ENCODE measurements around the gene ADAMTSL2. TPM values are rescaled to one million over a fixed set of nuclear protein-coding genes. Genes with fewer than 3 reads are reported as not detected.

The ADAMTSL2 gene
- polyA plus RNA-seq, 1 donor (not counting 4 experiments of a cell fraction or from before 2014, with no cell fraction given): not detected

GRCh38 chr9:133524146-133524545 lies 10.4 kb upstream of the ADAMTSL2 start:
- Histone ChIP-seq H2AFZ (ENCODE audit: control insufficient read depth, low read length) (no peak overlapping the region), H3K27ac (ENCODE audit: control insufficient read depth, insufficient read depth, low read length) (no peak overlapping the region), H3K79me2 (ENCODE audit: control insufficient read depth, insufficient read depth, low read length) (no peaks in the 10 kb centered on the region), H3K27me3 (ENCODE audit: control insufficient read depth, extremely low read depth, insufficient read depth, low read length) (peaks cover 56% of the 10 kb centered on the region), H4K20me1 (ENCODE audit: control insufficient read depth, extremely low read depth, insufficient read depth, low read length) (peaks cover 2% of the 10 kb centered on the region), H3K4me3 (ENCODE audit: control insufficient read depth in 2 of 3, extremely low read depth in 1 of 3, insufficient read depth in 2 of 3, low read depth in 1 of 3, low read length in 3 of 3) (no peak overlapping the region), H3K36me3 (ENCODE audit: control insufficient read depth in 2 of 2, extremely low read depth in 1 of 2, insufficient read depth in 2 of 2, low read length in 2 of 2) (no peaks in the 10 kb centered on the region), H3K9ac (ENCODE audit: control insufficient read depth, extremely low read depth, insufficient read depth, low read length) (no peak overlapping the region), H3K9me3 (ENCODE audit: control insufficient read depth, low read depth, low read length) (no peaks in the 10 kb centered on the region), H3K4me2 (ENCODE audit: control insufficient read depth, extremely low read depth, insufficient read depth, low read depth, low read length) (no peak overlapping the region), H3K9me1 (ENCODE audit: control insufficient read depth, extremely low read depth, insufficient read depth, low read length) (no peaks in the 10 kb centered on the region), H3K4me1 (ENCODE audit: control insufficient read depth, extremely low read depth, insufficient read depth, low read length) (no peaks in the 10 kb centered on the region)
- FAIRE-seq (no peak), DNase-seq (ENCODE audit: low read depth, low spot score) (no peak)
- TF ChIP-seq CTCF (optimal IDR thresholded peaks at IDR 0.05 in 1 of 3, IDR thresholded peaks at IDR 0.05 in 1 of 3, conservative IDR thresholded peaks at IDR 0.05 in 1 of 3; ENCODE audit: extremely low read depth in 1 of 3, insufficient read depth in 2 of 3, low read length in 3 of 3): no peak
- TF ChIP-seq EZH2 (IDR thresholded peaks at IDR 0.05; ENCODE audit: low read length): no peak
- dilution Hi-C loops (cut with MboI; ENCODE audit: extremely low pct_ligation_motif_present, low sequenced_read_pairs): no loop called here

GRCh38 chr9:133524679-133525228 lies 9.8 kb upstream of the ADAMTSL2 start, which contains the start of gene MYMK:
Gene MYMK, minus strand, starts transcription at chr9:133524959. Its CDS starts 115 bp downstream, at chr9:133524844.
- no peak within 1 kb of the TSS for H3K9ac ChIP-seq (ENCODE audit: control insufficient read depth, extremely low read depth, insufficient read depth, low read length)
- FAIRE-seq (no peak), DNase-seq (ENCODE audit: low read depth, low spot score) (no peak)
- H2AFZ ChIP-seq (ENCODE audit: control insufficient read depth, low read length): no peak within 1 kb of the TSS
- no peak for TF ChIP-seq EZH2 (IDR thresholded peaks at IDR 0.05; ENCODE audit: low read length)
- no peak for TF ChIP-seq CTCF (optimal IDR thresholded peaks at IDR 0.05 in 1 of 3, IDR thresholded peaks at IDR 0.05 in 1 of 3, conservative IDR thresholded peaks at IDR 0.05 in 1 of 3; ENCODE audit: extremely low read depth in 1 of 3, insufficient read depth in 2 of 3, low read length in 3 of 3)
- H3K9me1 ChIP-seq (ENCODE audit: control insufficient read depth, extremely low read depth, insufficient read depth, low read length): no peaks in the 10 kb centered on the region
- dilution Hi-C loops (cut with MboI; ENCODE audit: extremely low pct_ligation_motif_present, low sequenced_read_pairs): no loop called here
- H3K4me1 ChIP-seq (ENCODE audit: control insufficient read depth, extremely low read depth, insufficient read depth, low read length): no peaks in the 10 kb centered on the region
- no peak within 1 kb of the TSS for H3K27ac ChIP-seq (ENCODE audit: control insufficient read depth, insufficient read depth, low read length)
- no peaks in the 10 kb centered on the region for H3K36me3 ChIP-seq (ENCODE audit: control insufficient read depth in 2 of 2, extremely low read depth in 1 of 2, insufficient read depth in 2 of 2, low read length in 2 of 2)
- no peaks in the 10 kb centered on the region for H3K9me3 ChIP-seq (ENCODE audit: control insufficient read depth, low read depth, low read length)
- no peaks in the 10 kb centered on the region for H3K79me2 ChIP-seq (ENCODE audit: control insufficient read depth, insufficient read depth, low read length)
- no peak within 1 kb of the TSS for H3K4me3 ChIP-seq (ENCODE audit: control insufficient read depth in 2 of 3, extremely low read depth in 1 of 3, insufficient read depth in 2 of 3, low read depth in 1 of 3, low read length in 3 of 3)
- no peak within 1 kb of the TSS for H3K4me2 ChIP-seq (ENCODE audit: control insufficient read depth, extremely low read depth, insufficient read depth, low read depth, low read length)
- peaks cover 62% of the 10 kb centered on the region for H3K27me3 ChIP-seq (ENCODE audit: control insufficient read depth, extremely low read depth, insufficient read depth, low read length)
- no peaks in the 10 kb centered on the region for H4K20me1 ChIP-seq (ENCODE audit: control insufficient read depth, extremely low read depth, insufficient read depth, low read length)
